Ishikawa (cell line): Measurements from ENCODE around the gene KRTCAP2.

Experiments
- CEBPB ChIP-seq: IDR thresholded peaks from 2 replicates; pipeline ENCODE4 v1.6.1; 2012
- CREB1 ChIP-seq: IDR thresholded peaks from 2 replicates; pipeline ENCODE4 v1.6.1; 2012; ENCODE audit warnings: low read depth
- EGR1 ChIP-seq: IDR thresholded peaks from 2 replicates; pipeline ENCODE4 v1.6.1; 2012
- EP300 ChIP-seq: IDR thresholded peaks from 2 replicates; pipeline ENCODE4 v1.6.1; 2012; ENCODE audit warnings: borderline replicate concordance
- FOXM1 ChIP-seq: IDR thresholded peaks from 2 replicates; pipeline ENCODE4 v1.6.1; 2012; ENCODE audit warnings: low read depth, borderline replicate concordance
- NFIC ChIP-seq: IDR thresholded peaks from 2 replicates; pipeline ENCODE4 v1.6.1; 2012
- RAD21 ChIP-seq: IDR thresholded peaks from 2 replicates; pipeline ENCODE4 v1.6.1; 2012; ENCODE audit warnings: low read depth
- TAF1 ChIP-seq: IDR thresholded peaks from 2 replicates; pipeline ENCODE4 v1.6.1; 2012; ENCODE audit warnings: low read depth, mild to moderate bottlenecking
- TCF12 ChIP-seq: IDR thresholded peaks from 2 replicates; pipeline ENCODE4 v1.6.1; 2012; ENCODE audit warnings: low read depth
- TEAD4 ChIP-seq: IDR thresholded peaks from 2 replicates; pipeline ENCODE4 v1.6.1; 2012
- YY1 ChIP-seq: IDR thresholded peaks from 2 replicates; pipeline ENCODE4 v1.6.1; 2012; ENCODE audit warnings: low read depth
- ZBTB7A ChIP-seq: IDR thresholded peaks from 2 replicates; pipeline ENCODE4 v1.6.1; 2012; ENCODE audit warnings: low read depth
- TF ChIP-seq, protein P1 (sequence below): IDR thresholded peaks from 2 replicates; pipeline ENCODE4 v1.6.1; 2012
- TF ChIP-seq, protein P2 (sequence below): IDR thresholded peaks from 2 replicates; pipeline ENCODE4 v1.6.1; 2012
- TF ChIP-seq, protein P3 (sequence below): IDR thresholded peaks from 2 replicates; pipeline ENCODE4 v1.6.1; 2012; ENCODE audit warnings: low read depth, mild to moderate bottlenecking

The KRTCAP2 gene

DNA sequence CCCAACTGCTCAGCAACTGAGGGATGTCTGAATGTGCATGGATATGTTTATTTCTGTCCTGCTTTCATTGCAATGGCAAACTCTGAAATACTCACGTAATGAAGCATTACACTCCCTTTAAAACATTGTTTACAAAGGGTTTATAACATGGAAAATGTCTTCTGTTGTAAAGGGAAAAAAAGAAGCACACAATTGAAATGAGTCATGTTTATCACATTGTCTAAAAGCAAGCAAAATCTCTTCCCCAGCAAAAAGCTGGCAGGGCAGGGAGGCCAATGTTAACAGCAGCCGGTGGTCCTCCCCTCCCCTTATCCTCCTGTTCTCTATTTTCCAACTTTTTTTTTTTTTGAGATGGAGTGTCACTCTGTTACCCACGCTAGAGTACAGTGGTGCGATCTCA lies 49.3 kb downstream of the KRTCAP2 start:
- TF ChIP-seq YY1 = no peak
- TF ChIP-seq TEAD4 = no peak
- TF ChIP-seq, protein P1, sequence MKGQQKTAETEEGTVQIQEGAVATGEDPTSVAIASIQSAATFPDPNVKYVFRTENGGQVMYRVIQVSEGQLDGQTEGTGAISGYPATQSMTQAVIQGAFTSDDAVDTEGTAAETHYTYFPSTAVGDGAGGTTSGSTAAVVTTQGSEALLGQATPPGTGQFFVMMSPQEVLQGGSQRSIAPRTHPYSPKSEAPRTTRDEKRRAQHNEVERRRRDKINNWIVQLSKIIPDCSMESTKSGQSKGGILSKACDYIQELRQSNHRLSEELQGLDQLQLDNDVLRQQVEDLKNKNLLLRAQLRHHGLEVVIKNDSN = no peak
- TF ChIP-seq CREB1 = no peak
- TF ChIP-seq RAD21 = no peak
- no peak for TF ChIP-seq TCF12
- no peak for TF ChIP-seq EGR1
- TF ChIP-seq, protein P2, sequence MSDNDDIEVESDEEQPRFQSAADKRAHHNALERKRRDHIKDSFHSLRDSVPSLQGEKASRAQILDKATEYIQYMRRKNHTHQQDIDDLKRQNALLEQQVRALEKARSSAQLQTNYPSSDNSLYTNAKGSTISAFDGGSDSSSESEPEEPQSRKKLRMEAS = no peak
- TF ChIP-seq ZBTB7A = no peak
- TF ChIP-seq EP300 = no peak
- TF ChIP-seq, protein P3, sequence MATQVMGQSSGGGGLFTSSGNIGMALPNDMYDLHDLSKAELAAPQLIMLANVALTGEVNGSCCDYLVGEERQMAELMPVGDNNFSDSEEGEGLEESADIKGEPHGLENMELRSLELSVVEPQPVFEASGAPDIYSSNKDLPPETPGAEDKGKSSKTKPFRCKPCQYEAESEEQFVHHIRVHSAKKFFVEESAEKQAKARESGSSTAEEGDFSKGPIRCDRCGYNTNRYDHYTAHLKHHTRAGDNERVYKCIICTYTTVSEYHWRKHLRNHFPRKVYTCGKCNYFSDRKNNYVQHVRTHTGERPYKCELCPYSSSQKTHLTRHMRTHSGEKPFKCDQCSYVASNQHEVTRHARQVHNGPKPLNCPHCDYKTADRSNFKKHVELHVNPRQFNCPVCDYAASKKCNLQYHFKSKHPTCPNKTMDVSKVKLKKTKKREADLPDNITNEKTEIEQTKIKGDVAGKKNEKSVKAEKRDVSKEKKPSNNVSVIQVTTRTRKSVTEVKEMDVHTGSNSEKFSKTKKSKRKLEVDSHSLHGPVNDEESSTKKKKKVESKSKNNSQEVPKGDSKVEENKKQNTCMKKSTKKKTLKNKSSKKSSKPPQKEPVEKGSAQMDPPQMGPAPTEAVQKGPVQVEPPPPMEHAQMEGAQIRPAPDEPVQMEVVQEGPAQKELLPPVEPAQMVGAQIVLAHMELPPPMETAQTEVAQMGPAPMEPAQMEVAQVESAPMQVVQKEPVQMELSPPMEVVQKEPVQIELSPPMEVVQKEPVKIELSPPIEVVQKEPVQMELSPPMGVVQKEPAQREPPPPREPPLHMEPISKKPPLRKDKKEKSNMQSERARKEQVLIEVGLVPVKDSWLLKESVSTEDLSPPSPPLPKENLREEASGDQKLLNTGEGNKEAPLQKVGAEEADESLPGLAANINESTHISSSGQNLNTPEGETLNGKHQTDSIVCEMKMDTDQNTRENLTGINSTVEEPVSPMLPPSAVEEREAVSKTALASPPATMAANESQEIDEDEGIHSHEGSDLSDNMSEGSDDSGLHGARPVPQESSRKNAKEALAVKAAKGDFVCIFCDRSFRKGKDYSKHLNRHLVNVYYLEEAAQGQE = no peak
- TF ChIP-seq CEBPB = no peak
- TF ChIP-seq FOXM1 = no peak
- TF ChIP-seq TAF1 = no peak
- TF ChIP-seq NFIC = no peak

DNA sequence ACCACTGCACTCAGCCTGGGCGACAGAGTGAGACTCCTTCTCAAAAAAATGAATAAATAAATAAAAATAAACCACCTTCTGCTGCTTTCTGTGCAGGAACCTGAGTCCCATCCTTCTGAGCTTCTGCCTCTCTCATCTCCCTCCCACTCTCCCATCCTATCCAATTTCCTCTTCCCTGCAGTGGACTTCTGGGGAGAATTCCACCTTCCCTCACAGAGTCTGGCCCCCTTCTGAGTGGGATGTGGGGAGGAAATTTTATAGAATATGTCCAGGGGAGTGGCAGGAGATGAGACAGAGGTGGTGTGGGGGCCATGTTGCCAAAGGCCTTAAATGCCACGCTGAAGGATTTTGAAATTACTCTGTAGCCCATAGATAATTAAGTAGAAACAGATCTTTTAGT lies 50.8 kb downstream of the KRTCAP2 start:
- TF ChIP-seq ZBTB7A (no peak), EP300 (no peak), CREB1 (no peak), RAD21 (no peak), NFIC (no peak), TCF12 (no peak)
- TF ChIP-seq, protein P2 = no peak
- TF ChIP-seq, protein P1 = no peak

DNA sequence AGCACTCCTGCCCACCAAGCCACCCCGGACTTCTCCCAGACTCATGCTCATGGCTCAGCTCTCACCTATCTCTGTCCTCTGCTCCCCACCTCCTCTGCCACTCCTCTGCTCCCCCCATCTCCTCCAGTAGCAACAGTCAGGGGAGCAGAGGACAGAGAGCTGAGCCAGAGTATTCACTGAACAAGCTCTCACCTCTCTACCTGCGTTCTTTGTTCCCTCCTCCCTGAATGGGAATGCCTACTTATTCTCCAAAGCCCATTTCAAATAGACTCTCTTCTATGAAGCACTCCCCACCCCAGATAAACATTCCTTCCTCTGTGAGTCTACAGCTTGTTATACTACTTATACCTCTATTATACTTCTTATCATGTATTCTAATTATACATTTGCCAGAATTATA lies 51.9 kb downstream of the KRTCAP2 start:
- TF ChIP-seq, protein P1 = no peak
- TF ChIP-seq ZBTB7A = no peak

DNA sequence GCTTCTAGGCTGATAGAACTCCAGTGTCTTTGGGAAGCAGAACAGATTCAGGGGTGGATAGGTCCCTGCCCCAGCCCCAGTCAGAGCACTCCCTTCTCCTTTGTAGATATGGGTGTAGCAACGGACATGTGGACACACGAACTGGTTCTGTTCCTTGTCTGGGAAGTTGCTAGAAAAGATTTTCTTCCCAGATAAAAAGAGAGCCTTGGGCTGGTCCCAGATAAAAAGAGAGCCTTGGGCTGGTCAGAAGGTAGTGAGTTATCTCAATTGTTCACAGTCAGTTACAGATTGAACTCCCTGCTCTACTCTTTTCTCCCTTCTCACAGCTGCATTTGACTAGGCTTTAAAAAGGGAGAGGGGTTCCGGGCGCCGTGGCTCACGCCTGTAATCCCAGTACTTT lies 52.9 kb downstream of the KRTCAP2 start:
- no peak for TF ChIP-seq CEBPB
- no peak for TF ChIP-seq EGR1
